Heart right ventricle (tissue), 16 donors: ENCODE results near the gene MRPL11. TPM values are rescaled to one million over a fixed set of nuclear protein-coding genes. Genes with fewer than 3 reads are reported as not detected.
A peak's percentile ranks its signal among the peaks of the same experiment; 100 is the strongest.

Experiments used
- ATAC-seq, 8 donors: fragments of 200-7000 bp; cut with Tn5 transposase; one replicate each; pipeline ENCODE4 v1.9.1; 2020; ENCODE audit warnings: mild to moderate bottlenecking in 8 of 8, moderate library complexity in 8 of 8, moderate number of reproducible peaks in 1 of 8
- DNase-seq, 2 donors: peaks; one replicate each; pipeline ENCODE4 v3.0.0-alpha.2; 2020
- H3K27ac ChIP-seq, 10 donors: fragments of 200-600 bp; sonication (generic) in 2 of 10; one replicate each; pipeline versions ENCODE4 v1.5.0 to v1.8.0; 2020 to 2022; ENCODE audit warnings: mild to moderate bottlenecking in 3 of 10
- H3K27me3 ChIP-seq, 7 donors: fragments of 200-600 bp; one replicate each; pipeline ENCODE4 v1.8.0; 2021 to 2022; ENCODE audit warnings: mild to moderate bottlenecking in 2 of 7
- H3K36me3 ChIP-seq, 9 donors: fragments of 200-600 bp; sonication (generic) in 1 of 9; one replicate each; pipeline versions ENCODE4 v1.5.0 to v1.8.0; 2020 to 2022; ENCODE audit warnings: mild to moderate bottlenecking in 2 of 9
- H3K4me1 ChIP-seq, 9 donors: fragments of 200-600 bp; sonication (generic) in 1 of 9; one replicate each; pipeline versions ENCODE4 v1.5.0 to v1.8.0; 2020 to 2022; ENCODE audit warnings: mild to moderate bottlenecking in 4 of 9
- H3K4me3 ChIP-seq, 10 donors: fragments of 200-600 bp; sonication (generic) in 2 of 10; one replicate each; pipeline versions ENCODE4 v1.5.0 to v1.8.0; 2020 to 2022; ENCODE audit warnings: mild to moderate bottlenecking in 7 of 10, moderate library complexity in 2 of 10
- H3K9me3 ChIP-seq, 11 donors: fragments of 200-600 bp in 10 of 11; sonication (generic) in 2 of 11; one replicate each; pipeline versions ENCODE4 v1.5.0 to v1.8.0; 2013 to 2022; ENCODE audit warnings: mild to moderate bottlenecking in 2 of 11, control low read depth in 1 of 11, moderate library complexity in 1 of 11
- WGBS, 2 donors: extraction: QIAGEN DNeasy Blood & Tissue Kit; methylation state at CpG; one replicate each; pipeline ENCODE4 v1.1.7; 2013; ENCODE audit warnings: inconsistent platforms in 1 of 2; 5-methylcytosine and 5-hydroxymethylcytosine counted together
- intact Hi-C, 10 donors: fragments of 100-400 bp; cut with DNase I; formaldehyde crosslinking; loops; one replicate each; pipeline versions ENCODE4 v1.11.1 to v1.14.2; 2022
- polyA plus RNA-seq, 2 donors: library from polyadenylated mRNA; stranded (reverse); fragments of 200-250 nt; gene quantifications; one replicate each; pipeline ENCODE4 v1.2.3, GENCODE V29; 2013
- total RNA-seq, 10 donors: library from RNA; stranded (reverse); fragmentation: NEBNext Ultra II Directional in 3 of 10; extraction: Animal tissue kit (Norgen Biotek cat#: 25700) in 3 of 10; gene quantifications; one replicate each; pipeline versions ENCODE4 v1.2.1 to v1.2.4, GENCODE V29; 2021 to 2023
- TF ChIP-seq, protein P1 (sequence below), 9 donors: fragments of 200-600 bp; sonication (generic) in 2 of 9; IDR thresholded peaks; one replicate each; pipeline versions ENCODE4 v1.5.0 to v1.8.0; 2021 to 2022; ENCODE audit warnings: antibody characterized with exemption in 9 of 9, mild to moderate bottlenecking in 5 of 9, moderate library complexity in 1 of 9
- donor health status: Arrhythmogenic right ventricular cardiomyopathy.
- donor health status: ischemic (EF 13 %, LVEDD 7.1; RV severe dilation, severe dysfunction).
- donor health status: healthy with polysubstance abuse.
- donor health status: DM: no; HTN: yes; CAD: no.
- donor health status: DM: no; HTN: no; CAD: no.
- donor health status: ischemic (EF 25% LVEDD 6.9; RV normal size, moderate dysfunction).
- donor health status: ischemic (EF 25% LVEDD 5.7; RV mildly dilated, moderate dysfunction).
- donor health status: healthy.
- donor health status: DM: yes; HTN: yes; CAD: no.
- donor health status: Ischemic cardiomyopathy.
- donor health status: ischemic (EF 35%, LVEDD 5.7; RV mildly dilated, moderate dysfunction).
- donor health status: nonischemic (EF 11% LVEDD 7.7; RV severe dilation, severe dysfunction).
- donor health status: DM: yes; HTN: yes; CAD: no.
- donor health status: PGD.
- donor health status: ischemic (EF 29% LVEDD 5.4; RV normal size, mild dysfunction).
- donor health status: nonischemic (EF 23%, LVEDD 6.1; RV moderate dilation, normal function).

MRPL11 gene
- total and polyA plus RNA-seq, 12 donors: 33.3 to 57.2 (median 48.2) TPM

DNA sequence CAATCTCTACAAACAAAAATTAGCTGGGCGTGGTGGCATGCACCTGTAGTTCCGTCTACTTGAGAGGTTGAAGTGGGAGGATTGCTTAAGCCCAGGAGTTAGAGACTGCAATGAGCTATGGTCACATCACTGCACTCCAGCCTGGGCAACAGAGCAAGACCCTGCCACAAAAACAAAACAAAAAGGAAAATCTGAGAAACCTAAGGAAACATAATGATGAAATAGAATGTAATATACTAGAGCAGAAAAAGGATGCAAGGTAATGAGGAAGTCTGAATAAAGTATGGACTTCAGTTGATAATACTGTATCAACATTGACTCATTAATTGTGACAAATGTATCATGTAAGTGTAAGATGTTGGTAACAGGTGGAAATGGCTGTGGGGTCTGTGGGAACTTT is 9.7 kb downstream of the MRPL11 start:
- 87 to 91% methylated on average over 2 of the region's 2 CpGs for WGBS, 2 donors
- Histone ChIP-seq H3K27me3 (no peaks in the 10 kb centered on the region), H3K4me1 (no peaks in the 10 kb centered on the region), H3K4me3 (no peak overlapping the region), H3K27ac (no peak overlapping the region), H3K36me3 (peaks cover 0 to 22% (median 0%) of the 10 kb centered on the region in 9 donors), H3K9me3 (no peaks in the 10 kb centered on the region)
- ATAC-seq (no peak), DNase-seq (no peak)
- intact Hi-C loops: no loop called here
- TF ChIP-seq, protein P1, sequence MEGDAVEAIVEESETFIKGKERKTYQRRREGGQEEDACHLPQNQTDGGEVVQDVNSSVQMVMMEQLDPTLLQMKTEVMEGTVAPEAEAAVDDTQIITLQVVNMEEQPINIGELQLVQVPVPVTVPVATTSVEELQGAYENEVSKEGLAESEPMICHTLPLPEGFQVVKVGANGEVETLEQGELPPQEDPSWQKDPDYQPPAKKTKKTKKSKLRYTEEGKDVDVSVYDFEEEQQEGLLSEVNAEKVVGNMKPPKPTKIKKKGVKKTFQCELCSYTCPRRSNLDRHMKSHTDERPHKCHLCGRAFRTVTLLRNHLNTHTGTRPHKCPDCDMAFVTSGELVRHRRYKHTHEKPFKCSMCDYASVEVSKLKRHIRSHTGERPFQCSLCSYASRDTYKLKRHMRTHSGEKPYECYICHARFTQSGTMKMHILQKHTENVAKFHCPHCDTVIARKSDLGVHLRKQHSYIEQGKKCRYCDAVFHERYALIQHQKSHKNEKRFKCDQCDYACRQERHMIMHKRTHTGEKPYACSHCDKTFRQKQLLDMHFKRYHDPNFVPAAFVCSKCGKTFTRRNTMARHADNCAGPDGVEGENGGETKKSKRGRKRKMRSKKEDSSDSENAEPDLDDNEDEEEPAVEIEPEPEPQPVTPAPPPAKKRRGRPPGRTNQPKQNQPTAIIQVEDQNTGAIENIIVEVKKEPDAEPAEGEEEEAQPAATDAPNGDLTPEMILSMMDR (IDR thresholded peaks at IDR 0.05): no peak

DNA sequence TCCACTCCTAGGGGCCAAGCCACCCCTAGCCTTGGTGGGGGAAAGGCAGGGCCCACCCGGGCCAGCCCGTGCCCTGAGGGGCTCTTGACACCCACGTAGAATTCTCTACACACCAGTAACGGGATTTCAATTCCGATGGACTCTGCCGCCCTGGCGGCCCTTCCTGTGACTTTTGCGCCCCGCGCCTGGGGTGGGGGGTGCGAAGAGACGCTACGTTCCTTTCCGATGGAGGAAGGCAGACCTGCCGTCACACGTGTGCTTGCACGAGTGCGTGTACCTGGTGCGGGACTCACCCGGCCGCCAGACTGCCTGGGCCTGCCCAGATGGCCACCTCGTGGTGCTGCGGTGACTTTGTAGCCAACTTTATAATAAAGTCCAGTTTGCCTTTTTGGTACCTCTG is 12.3 kb downstream of the MRPL11 start:
- Histone ChIP-seq H3K27me3 (no peaks in the 10 kb centered on the region), H3K4me3 (no peak overlapping the region), H3K36me3 (no peaks in the 10 kb centered on the region), H3K4me1 (peaks cover 0 to 2% (median 1%) of the 10 kb centered on the region in 9 donors), H3K9me3 (peaks cover 0 to 7% (median 0%) of the 10 kb centered on the region in 11 donors), H3K27ac (no peak overlapping the region)
- TF ChIP-seq, protein P1 (IDR thresholded peaks at IDR 0.05): no peak
- intact Hi-C loops: no loop called here
- no peak for DNase-seq
- ATAC-seq: no peak
- WGBS, 2 donors: 64 to 76% methylated on average over 23 of the region's 23 CpGs

DNA sequence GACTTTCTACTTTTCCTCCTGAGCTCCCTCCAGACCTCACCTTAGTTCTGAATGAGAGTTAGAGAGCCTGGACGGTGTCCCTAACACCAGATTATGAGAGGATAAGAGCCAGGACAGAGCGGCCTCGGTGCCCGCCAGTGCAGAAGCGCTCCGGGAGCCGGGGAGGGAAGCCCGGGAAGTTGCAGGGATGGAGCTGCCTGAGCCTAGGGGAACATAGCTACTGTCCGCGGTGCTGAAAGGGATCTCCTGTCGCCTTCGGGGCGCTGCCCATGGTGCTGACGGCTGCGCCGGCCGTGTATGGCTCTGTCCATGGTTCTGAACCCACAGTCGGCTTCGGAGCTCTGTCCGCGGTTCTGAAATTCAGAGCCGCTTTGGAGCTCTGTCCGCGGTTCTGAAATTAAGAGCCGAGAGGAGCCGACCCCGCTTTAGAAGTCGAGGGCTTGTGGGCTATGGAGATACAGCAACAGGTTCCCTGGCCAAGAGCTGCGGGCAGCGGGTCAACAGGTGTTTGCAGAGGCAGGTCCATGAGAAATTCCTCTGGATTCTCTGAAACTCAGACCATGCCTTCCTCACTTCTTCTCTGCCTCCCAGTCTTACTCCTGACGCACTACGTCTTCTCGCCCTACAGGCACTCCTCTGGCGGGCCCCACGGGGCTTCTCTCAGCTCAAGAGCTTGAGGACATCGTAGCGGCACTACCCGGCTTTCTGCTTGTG is 17.0 kb downstream of the MRPL11 start:
- H3K4me3 ChIP-seq: no peak overlapping the region
- peaks cover 0 to 37% (median 10%) of the 10 kb centered on the region in 7 donors for H3K27me3 ChIP-seq
- peaks cover 0 to 44% (median 26%) of the 10 kb centered on the region in 9 donors for H3K4me1 ChIP-seq
- ATAC-seq (peak; percentile 73 to 92 (median 88)), DNase-seq (peak; percentile 86 to 91)
- H3K27ac ChIP-seq: peak overlapping the region in 1 of 10 donors; percentile 26
- H3K36me3 ChIP-seq: no peaks in the 10 kb centered on the region
- H3K9me3 ChIP-seq: peaks cover 0 to 7% (median 0%) of the 10 kb centered on the region in 11 donors
- intact Hi-C loops: no loop called here
- TF ChIP-seq, protein P1 (IDR thresholded peaks at IDR 0.05): peak in 1 of 9 donors; percentile 4
- 13% methylated on average over 38 of the region's 38 CpGs for WGBS, 2 donors

DNA sequence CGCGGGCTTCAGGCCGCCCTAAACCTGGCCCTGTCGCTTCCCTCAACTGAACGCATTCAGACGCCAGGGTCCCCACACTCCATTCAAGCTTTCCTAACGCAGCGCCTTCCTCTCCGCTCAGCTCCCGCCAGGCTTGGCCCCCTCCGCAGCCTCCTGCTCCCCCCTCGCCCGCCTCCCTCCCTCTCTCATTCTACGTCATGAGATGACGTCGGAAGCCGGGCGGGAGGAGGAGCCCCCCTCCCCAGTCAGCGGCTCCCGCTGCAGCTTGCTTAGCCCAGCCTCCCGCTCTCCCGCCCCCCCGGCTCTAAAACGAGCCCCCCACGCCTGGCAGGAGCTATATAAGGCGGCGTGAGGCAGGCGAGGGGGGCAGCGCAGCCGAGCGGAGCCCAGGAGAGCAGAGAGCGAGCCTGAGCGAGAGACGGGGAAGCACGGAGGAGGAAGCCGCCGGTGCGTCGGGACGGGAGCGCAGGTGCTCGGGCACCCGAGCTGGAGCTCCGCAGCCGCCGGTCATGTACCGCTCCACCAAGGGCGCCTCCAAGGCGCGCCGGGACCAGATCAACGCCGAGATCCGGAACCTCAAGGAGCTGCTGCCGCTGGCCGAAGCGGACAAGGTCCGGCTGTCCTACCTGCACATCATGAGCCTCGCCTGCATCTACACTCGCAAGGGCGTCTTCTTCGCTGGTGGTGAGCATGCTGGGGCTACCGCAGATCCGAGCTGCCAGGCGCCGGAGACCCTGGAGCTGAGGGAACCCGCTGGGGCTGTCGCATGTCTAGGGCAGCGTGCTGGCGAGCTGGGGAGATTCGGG is 17.8 kb downstream of the MRPL11 start, which contains the start of gene NPAS4:
NPAS4 (plus strand) TSS at position 365 of the 806 bp plus-strand sequence; CDS start at position 510, 145 bp downstream.
- Histone ChIP-seq H3K9me3 (peaks cover 0 to 7% (median 0%) of the 10 kb centered on the region in 11 donors), H3K27me3 (peaks cover 0 to 37% (median 10%) of the 10 kb centered on the region in 7 donors), H3K4me1 (peaks cover 0 to 51% (median 30%) of the 10 kb centered on the region in 9 donors), H3K4me3 (no peak within 1 kb of the TSS), H3K36me3 (no peaks in the 10 kb centered on the region), H3K27ac (peak within 1 kb of the TSS in 1 of 10 donors; percentile 26)
- WGBS, 2 donors: 8 to 10% methylated on average over 69 to 71 of the region's 71 CpGs
- DNase-seq: no peak
- intact Hi-C loops: no loop called here
- ATAC-seq: no peak
- TF ChIP-seq, protein P1 (IDR thresholded peaks at IDR 0.05): no peak
